ENCODE measurements around the gene GSTT2B.
"Not testable (repeated sequence)": the region's sequence is repeated elsewhere in the genome, so short reads cannot be mapped to it uniquely, and the experiment has no call there.

The GSTT2B gene

DNA sequence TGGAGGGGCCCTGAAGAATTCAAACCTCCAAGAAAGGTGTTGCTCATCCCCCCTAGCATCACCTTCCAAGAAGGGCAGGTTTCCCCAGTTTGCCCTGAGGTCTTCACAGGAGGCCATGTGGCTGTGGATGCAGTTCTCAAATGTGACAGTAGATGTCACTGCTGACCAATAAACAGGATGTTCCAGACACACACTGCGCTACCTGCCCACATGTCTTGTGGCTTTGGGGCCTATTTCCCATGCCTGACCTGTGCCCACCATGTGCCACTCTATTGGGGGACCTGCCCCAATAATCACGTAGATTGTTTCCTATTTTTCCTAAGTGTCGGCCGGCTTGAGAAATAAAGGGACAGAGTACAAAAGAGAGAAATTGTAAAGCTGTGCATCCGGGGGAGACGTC is 23.4 kb upstream of the GSTT2B start:
- no peak for DNase-seq (ENCODE audit: low read depth)

- DNase-seq (ENCODE audit: low read depth), result not testable (repeated sequence)
Observed at GRCh38 chr22:23980567-23980966, 19.6 kb upstream of the GSTT2B start.

DNA sequence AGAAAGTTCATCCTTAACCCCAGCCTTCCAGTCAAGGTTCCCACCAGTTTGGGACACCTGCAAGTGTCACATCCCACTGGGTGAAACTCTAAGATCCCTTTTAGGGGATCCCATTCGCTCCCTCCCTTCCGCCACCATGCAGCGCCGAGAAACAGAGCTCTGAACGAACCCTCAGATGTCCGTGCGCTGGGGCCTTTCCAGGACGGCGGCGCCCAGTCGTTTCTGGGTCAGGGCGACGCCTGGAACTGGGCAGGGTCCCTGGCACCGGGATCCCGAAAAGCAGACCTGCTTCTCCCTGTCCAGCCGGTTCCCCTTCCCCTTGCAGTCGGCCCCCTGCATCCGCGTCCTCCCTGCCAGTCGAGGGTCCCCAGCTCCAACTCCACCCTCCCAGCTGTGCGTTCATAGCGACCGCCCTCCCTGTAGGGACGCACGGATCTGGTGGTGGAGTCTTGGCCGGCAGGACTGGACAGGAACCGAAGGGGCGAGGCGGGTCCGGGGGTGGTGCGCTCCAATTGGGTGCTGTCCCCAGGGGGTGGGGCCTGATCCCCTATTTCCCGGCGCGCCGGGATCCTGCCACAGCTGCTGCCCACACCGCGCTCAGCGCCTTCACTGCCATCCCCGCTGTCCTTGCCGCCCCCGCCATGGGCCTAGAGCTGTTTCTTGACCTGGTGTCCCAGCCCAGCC is 18.7 kb upstream of the GSTT2B start, which contains the start of gene GSTT2:
TSS of gene GSTT2 (plus strand) at position 578 of the 684 bp plus-strand sequence.
- not testable (repeated sequence) for DNase-seq (ENCODE audit: low read depth)

GRCh38 chr22:23977304-23977703 is 16.3 kb upstream of the GSTT2B start:
- not testable (repeated sequence) for DNase-seq (ENCODE audit: low read depth)

DNA sequence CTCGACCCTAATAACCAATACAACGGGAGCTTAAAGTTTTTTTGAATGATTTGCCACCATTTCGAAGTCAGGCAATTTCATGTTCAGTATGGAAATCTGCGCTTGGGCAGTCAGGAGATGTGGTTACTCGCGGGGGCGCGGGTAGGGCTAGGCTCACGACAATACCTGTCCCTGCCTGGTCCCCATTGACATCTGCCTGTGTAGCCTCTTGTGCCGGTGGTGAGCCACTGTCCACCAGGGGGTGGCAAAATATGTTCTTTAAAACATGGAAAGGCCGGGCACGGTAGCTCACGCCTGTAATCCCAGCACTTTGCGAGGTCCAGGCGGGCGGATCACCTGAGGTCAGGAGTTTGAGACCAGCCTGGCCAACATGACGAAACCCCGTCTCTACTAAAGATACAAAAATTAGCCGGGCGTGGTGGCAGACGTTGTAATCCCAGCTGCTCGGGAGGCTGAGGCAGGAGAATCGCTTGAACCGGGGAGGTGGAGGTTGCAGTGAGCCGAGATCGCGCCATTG is 13.9 kb upstream of the GSTT2B start:
- DNase-seq (ENCODE audit: low read depth), result not testable (repeated sequence)

DNA sequence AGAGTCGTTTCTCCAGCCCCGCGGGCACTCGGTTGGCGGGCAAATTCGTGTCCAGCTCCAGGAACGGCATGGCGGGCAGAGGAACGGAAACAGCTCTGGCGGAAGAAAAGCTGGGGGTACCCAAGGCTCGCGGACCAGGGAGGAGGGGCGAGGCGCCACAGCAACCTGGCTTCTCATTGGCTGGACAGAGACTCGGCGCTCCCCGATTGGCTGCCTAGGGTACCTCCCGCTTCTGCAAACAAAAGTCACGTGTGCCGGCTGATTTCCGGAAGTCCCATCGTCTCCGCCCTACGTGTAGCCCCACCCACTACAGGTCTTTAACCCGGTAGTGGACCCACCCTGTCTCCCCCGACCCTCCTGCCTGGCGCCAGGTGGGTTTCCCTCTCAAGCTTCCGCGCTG is 13.3 kb upstream of the GSTT2B start, which contains the start of gene DDT:
TSS of gene DDT (minus strand) at position 97 of the 400 bp plus-strand sequence. CDS start at position 70, 27 bp downstream.
- DNase-seq (ENCODE audit: low read depth), result not testable (repeated sequence)

- DNase-seq (ENCODE audit: low read depth), result not testable (repeated sequence)
Observed at GRCh38 chr22:23971927-23972326, 10.9 kb upstream of the GSTT2B start.

GRCh38 chr22:23970816-23971486 is 10.0 kb upstream of the GSTT2B start:
- DNase-seq (ENCODE audit: low read depth), result no peak

DNA sequence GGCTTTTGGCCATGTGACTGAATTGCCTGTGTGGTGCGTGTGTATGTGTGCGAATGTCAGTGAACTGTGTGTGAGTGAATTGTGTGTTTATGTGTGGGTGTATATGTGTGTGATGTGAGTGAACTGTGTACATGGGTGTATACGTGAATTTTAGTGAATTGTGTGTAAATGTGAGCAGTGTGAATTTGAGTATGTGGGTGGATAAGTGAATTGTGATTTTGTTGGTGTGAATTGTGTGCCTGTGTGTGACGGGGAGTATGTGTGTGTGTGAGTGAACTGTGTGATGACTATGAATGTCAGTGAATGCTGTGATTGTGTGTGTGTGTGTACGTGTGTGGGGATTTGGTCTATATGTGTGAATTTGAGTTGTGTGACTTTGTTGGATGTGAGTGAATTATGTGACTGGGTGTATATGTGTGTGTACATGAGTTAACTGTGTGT is 9.2 kb upstream of the GSTT2B start:
- DNase-seq (ENCODE audit: low read depth), result no peak

- no peak for DNase-seq (ENCODE audit: low read depth)
Observed at GRCh38 chr22:23969071-23969470, 8.1 kb upstream of the GSTT2B start.

DNA sequence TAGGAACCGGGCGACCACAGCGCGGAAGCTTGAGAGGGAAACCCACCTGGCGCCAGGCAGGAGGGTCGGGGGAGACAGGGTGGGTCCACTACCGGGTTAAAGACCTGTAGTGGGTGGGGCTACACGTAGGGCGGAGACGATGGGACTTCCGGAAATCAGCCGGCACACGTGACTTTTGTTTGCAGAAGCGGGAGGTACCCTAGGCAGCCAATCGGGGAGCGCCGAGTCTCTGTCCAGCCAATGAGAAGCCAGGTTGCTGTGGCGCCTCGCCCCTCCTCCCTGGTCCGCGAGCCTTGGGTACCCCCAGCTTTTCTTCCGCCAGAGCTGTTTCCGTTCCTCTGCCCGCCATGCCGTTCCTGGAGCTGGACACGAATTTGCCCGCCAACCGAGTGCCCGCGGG is 5.6 kb upstream of the GSTT2B start, which contains the start of gene DDTL:
TSS of gene DDTL (plus strand) at position 321 of the 400 bp plus-strand sequence. CDS start at position 348, 27 bp downstream.
- not testable (repeated sequence) for DNase-seq (ENCODE audit: low read depth)

DNA sequence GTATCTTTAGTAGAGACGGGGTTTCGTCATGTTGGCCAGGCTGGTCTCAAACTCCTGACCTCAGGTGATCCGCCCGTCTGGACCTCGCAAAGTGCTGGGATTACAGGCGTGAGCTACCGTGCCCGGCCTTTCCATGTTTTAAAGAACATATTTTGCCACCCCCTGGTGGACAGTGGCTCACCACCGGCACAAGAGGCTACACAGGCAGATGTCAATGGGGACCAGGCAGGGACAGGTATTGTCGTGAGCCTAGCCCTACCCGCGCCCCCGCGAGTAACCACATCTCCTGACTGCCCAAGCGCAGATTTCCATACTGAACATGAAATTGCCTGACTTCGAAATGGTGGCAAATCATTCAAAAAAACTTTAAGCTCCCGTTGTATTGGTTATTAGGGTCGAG is 5.1 kb upstream of the GSTT2B start:
- not testable (repeated sequence) for DNase-seq (ENCODE audit: low read depth)

- DNase-seq (ENCODE audit: low read depth), result peak; percentile 33
Observed at GRCh38 chr22:23956301-23956900, 4.6 kb downstream of the GSTT2B start.

DNA sequence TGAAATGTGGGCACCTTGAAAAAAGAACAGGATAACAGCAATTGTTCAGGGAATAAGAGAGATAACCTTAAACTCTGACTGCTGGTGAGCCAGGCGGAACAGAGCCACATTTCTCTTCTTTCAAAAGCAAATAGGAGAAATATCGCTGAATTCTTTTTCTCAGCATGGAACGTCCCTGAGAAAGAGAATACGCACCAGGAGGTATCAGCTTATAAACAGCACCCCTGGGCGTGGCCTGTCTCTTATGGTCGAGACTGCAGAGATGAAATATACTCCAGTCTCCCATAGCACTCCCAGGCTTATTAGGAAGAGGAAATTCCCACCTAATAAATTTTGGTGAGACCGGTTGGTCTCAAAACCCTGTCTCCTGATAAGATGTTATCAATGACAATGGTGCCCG is 5.1 kb downstream of the GSTT2B start:
- not testable (repeated sequence) for DNase-seq (ENCODE audit: low read depth)

- DNase-seq (ENCODE audit: low read depth), result not testable (repeated sequence)
Observed at GRCh38 chr22:23954991-23955305, 6.0 kb downstream of the GSTT2B start.

GRCh38 chr22:23954193-23954990 is 6.6 kb downstream of the GSTT2B start:
- not testable (repeated sequence) for DNase-seq (ENCODE audit: low read depth)

DNA sequence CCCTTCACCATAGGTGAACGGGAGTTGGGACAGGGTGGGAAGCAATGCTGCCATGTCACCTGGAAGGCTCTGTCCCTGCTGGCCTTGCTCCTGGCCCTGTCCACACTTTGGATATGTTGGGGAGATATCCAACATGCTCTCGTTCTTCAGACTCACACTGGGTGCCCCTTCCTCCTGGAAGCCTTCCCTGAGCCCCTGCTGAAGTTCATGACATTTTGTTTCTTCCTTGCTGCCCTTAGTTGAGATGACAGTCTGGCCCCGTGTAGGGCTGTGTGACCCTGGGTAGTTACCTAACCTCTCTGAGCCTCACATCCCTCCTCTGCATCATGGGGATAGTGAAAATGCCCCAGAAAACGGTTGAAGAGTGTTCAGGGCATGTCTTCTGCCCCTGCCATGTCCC is 7.5 kb downstream of the GSTT2B start:
- not testable (repeated sequence) for DNase-seq (ENCODE audit: low read depth)

DNA sequence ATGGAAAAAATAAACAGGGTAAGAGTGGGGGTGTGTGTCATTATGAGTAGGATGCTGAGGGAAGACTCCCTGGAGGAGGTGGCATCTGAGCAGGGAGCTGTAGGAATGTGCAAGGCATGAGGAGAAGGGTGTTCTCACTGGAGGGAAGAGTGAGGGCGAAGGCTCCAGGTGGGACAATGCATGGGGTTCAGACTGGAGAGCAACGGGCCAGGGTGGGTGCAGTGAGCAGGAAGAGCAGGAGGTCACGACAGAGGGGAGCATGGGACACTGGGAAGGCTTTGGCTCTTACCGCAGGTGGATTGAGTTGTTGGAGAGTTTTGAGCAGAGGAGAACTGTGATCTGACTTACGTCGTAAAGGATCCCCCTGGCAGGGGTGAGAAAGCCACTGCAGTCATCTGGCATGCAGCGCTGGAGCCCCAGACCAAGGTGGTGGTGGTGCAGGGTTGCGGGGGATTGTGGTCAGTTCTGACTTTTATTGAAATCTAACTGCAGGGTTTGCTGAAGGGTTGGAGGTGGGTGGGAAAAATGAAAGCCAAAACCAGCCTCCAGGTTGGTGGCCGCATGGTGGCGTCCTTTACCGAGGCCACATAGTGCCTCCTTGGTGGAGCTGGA is 8.1 kb downstream of the GSTT2B start:
- not testable (repeated sequence) for DNase-seq (ENCODE audit: low read depth)

DNA sequence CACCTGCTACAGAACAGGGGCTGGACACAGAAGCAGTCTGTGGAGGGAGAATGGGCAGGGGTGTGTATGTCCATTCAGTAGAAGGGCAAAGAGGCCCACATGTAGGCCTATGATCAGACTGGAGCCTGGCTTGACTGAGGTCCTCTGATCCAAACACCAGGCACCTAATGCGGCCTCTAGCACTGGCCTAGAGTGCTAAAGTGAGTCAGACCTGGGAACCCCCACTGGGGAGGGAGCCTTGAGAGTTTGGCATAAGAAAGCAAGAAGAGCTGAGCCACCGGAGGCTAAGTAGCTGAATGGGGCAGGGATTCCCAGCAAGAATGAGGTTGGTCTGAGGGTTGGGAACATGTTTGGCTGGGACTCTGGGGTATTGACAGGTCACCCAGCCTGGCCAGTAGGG is 9.6 kb downstream of the GSTT2B start:
- not testable (repeated sequence) for DNase-seq (ENCODE audit: low read depth)

- DNase-seq (ENCODE audit: low read depth), result not testable (repeated sequence)
Observed at GRCh38 chr22:23949764-23950163, 11.2 kb downstream of the GSTT2B start.

GRCh38 chr22:23947391-23947790 is 13.6 kb downstream of the GSTT2B start:
- DNase-seq (ENCODE audit: low read depth), result not testable (repeated sequence)
